ENCODE data around the gene GAA. TPM values are rescaled to one million over a fixed set of nuclear protein-coding genes. Genes with fewer than 3 reads are reported as not detected.

Gene GAA
- total and polyA plus RNA-seq, 2 of the 8 experiments (the other 6 are each of a cell fraction or from before 2014, with no cell fraction given): 14.8 to 30.0 TPM

DNA sequence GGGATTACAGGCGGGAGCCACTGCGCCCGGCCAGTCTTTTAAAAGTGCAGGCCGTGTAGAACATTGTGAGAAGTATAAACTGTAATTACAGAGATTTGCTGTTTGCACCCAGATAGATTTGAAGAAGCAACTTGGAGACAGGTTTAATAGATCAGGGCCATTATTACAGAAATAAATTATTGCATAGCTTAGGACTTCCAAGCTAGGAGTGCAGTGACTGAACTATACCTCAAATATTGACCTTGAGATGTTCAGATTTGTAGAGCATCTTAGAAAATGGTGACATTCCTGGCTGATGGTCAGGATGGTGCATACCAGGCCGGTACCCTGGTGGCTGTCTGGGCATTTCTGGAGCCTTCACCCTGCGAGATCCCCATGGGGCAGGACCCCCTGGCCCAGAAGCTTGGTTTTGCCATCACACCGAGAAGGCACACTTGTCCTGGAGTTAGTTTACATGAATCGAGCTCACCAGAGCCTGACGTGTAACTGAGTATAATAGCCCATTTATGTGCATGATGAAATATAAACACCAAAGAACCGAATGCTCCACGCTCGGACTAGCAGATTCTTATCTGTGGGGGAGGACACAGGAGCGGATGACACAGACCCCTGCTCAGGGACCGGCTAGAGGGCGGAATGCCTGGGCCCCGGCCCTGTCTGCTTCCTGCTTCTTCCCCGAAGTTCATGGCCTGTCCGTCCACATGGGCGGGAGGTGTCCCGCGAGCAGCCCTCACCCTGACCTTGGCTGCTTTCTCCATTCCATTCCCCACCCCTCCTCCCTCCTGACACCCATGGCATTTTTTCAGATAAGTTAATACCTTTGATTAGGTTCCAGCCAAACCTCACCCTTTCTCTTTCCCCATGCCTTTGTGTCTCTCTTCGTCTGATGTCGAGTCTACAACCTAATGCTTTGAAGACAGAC lies 32.8 kb upstream of the GAA start (continued):
- no peak for TF ChIP-seq GABPA (IDR thresholded peaks at IDR 0.05; ENCODE audit: borderline replicate concordance, insufficient read depth, low read length)
